GM18507 (cell line): ENCODE measurements around the gene ADAP1.
"Not testable (repeated sequence)": the region's sequence is repeated elsewhere in the genome, so short reads cannot be mapped to it uniquely, and the experiment has no call there.

Experiments
- DNase-seq: peaks from one replicate; pipeline ENCODE4 v3.0.0; 2011; ENCODE audit warnings: low read depth; ENCODE audit not compliant: insufficient read length; ENCODE audit errors: extremely low spot score
- FAIRE-seq: peaks from 2 replicates; lab custom pipeline; 2011; peaks lifted over from hg19 to GRCh38; lab: Jason Lieb, UNC

The ADAP1 gene, protein sequence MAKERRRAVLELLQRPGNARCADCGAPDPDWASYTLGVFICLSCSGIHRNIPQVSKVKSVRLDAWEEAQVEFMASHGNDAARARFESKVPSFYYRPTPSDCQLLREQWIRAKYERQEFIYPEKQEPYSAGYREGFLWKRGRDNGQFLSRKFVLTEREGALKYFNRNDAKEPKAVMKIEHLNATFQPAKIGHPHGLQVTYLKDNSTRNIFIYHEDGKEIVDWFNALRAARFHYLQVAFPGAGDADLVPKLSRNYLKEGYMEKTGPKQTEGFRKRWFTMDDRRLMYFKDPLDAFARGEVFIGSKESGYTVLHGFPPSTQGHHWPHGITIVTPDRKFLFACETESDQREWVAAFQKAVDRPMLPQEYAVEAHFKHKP

DNA sequence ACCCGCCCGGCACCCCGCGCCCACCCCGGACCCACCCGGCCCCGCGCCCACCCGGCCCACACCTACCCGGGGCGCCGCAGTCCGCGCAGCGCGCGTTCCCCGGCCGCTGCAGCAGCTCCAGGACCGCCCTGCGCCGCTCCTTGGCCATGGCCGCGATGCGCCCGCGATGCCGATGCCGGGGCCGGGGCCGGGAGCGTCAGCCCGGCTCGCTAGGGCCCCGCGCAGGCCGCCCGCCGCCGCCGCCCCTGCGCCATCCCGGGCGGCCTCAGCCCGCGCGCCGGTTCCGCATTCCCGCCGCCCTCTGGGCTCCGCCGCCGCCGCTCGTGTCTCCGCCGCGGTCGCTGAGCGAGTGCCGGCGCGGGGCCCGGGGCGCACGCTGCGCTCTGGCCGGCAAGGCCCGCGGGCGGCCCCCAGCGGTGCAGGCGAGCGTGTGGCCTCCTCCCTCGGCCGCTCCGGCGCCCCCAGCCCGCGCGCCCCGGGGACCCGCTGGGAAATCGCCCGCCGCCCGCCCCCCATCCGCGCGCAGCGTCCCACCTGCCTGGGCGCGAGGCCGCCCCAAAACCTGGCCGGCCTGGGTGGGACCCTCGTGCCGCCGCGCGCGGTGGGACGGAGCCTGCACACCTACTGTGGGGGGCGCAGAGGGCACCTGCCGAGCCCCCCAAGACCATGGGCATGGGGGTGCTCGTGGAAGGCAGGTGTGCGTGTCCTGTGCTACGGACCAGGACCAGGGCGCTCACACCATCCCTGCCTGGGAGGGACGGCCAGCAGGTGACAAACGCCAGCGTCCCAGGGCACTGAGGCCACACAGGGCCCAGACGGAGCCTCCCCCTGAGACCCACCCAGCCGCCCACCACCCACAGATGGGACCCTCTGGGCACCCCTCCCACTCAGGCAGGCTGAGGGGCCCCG, at the start of gene ADAP1:
Gene ADAP1 (minus strand): TSS at position 351 of the 909 bp plus-strand sequence. CDS start 203 bp downstream, at position 148.
- DNase-seq (peak; percentile 64), FAIRE-seq (peak; percentile 66)

DNA sequence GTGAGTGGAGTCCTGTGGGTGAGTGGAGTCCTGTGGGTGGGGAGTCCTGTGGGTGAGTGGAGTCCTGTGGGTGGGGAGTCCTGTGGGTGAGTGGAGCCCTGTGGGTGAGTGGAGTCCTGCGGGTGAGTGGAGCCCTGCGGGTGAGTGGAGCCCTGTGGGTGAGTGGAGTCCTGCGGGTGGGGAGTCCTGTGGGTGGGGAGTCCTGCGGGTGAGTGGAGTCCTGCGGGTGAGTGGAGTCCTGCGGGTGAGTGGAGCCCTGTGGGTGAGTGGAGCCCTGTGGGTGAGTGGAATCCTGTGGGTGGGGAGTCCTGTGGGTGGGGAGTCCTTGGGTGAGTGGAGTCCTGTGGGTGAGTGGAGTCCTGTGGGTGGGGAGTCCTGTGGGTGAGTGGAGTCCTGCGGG, 48.0 kb upstream of the ADAP1 start:
- DNase-seq, FAIRE-seq: not testable (repeated sequence)

DNA sequence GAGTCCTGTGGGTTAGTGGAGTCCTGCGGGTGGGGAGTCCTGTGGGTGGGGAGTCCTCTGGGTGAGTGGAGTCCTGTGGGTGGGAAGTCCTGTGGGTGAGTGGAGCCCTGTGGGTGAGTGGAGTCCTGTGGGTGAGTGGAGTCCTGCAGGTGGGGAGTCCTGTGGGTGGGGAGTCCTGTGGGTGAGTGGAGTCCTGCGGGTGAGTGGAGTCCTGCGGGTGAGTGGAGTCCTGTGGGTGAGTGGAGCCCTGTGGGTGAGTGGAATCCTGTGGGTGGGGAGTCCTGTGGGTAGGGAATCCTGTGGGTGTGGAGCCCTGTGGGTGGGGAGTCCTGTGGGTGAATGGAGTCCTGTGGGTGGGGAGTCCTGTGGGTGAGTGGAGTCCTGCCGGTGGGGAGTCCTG, 47.5 kb upstream of the ADAP1 start:
- DNase-seq, FAIRE-seq: not testable (repeated sequence)

DNA sequence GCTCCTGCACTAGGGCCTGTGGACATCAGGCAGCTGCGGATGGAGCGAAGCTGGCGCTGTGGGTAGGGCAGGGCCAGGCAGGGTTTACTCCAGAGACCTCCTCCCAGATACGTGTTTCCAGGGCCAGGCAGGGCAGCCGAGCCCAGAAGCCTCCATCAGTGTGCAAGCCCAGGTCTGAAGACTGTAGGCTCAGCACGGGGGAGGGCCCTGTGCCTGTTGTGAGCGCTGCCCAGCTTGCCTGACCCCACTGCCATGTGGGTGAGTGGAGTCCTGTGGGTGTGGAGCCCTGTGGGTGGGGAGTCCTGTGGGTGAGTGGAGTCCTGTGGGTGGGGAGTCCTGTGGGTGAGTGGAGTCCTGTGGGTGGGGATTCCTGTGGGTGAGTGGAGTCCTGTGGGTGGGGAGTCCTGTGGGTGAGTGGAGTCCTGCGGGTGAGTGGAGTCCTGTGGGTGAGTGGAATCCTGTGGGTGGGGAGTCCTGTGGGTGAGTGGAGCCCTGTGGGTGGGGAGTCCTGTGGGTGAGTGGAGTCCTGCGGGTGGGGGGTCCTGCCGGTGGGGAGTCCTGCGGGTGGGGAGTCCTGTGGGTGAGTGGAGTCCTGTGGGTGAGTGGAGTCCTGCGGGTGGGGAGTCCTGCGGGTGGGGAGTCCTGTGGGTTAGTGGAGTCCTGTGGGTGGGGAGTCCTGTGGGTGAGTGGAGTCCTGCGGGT, 46.7 kb upstream of the ADAP1 start:
- not testable (repeated sequence) for FAIRE-seq, DNase-seq

DNA sequence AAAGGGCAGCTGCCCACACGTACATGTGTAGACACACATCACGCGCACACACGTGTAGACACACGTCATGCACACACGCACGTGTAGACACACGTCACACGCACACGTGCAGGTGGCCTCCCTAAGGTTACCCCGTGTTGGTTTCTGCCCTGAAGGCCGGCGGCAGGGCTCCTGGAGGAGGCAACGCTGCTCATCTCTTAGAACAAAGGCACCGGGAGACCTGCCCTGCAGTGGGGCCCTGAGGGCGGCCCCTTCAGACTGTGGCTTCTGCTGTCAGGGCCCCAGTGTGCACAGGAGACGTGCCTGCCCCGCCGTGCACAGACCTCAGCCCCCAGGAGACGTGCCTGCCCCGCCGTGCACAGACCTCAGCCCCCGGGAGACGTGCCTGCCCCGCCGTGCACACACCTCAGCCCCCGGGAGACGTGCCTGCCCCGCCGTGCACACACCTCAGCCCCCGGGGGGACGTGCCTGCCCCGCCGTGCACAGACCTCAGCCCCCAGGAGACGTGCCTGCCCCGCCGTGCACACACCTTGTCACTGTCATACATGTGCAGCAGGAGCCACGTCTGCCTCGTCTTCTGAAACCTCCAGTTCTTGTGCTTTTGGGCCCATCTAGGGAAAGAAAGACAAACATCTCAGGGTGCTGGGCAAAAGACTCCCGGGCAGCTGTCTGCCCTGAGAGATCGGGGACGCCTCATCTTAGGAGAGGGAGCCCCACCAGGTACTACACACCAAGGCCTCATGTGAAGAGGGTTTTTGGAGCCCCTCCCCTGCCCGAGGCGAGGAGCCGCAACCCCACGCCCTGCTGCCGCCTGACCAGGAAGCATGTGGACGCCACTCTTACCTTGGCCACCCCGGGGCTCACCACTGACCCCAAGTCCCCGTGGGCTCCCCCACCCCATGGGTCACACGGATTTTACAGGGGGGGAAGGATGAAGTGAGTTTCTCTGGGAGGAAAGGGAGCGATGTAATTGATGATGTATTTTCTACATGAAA, 45.8 kb upstream of the ADAP1 start:
- DNase-seq (no peak), FAIRE-seq (peak; percentile 31)

DNA sequence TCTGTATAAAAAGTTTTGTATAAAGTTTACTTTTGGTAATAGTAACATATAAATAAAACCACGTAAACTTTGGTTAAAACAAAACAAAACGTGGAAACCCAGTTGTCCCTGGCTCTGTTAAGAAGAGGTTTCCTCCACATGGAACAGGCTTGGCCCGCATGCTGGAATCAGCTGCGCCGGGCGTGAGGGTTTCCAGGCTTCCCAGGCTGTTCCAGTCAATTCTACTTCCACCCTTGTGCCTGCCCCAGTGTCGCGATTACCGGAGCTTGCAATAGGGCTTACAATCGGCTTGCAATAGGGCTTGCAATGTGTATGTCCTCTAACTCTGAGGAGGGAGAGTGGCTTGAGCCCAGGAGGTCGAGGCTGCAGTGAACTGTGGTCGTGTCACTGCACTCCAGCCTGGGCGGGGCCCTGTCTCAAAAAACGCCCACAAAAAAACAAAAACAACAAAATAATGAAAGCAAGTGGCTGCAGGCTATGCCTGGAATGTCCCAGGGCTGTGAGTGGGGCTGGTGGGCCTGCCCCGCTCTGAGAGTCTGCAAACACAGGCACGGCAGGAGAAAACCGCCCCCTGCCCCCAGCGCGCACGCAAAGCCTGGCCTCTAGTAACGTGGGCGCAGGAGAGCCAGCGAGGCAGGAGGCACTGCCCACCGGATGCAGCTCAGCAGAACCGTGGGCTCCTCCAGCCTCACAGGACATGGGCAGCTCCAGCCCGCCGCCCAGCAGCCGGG, 44.8 kb upstream of the ADAP1 start:
- FAIRE-seq (no peak), DNase-seq (no peak)

DNA sequence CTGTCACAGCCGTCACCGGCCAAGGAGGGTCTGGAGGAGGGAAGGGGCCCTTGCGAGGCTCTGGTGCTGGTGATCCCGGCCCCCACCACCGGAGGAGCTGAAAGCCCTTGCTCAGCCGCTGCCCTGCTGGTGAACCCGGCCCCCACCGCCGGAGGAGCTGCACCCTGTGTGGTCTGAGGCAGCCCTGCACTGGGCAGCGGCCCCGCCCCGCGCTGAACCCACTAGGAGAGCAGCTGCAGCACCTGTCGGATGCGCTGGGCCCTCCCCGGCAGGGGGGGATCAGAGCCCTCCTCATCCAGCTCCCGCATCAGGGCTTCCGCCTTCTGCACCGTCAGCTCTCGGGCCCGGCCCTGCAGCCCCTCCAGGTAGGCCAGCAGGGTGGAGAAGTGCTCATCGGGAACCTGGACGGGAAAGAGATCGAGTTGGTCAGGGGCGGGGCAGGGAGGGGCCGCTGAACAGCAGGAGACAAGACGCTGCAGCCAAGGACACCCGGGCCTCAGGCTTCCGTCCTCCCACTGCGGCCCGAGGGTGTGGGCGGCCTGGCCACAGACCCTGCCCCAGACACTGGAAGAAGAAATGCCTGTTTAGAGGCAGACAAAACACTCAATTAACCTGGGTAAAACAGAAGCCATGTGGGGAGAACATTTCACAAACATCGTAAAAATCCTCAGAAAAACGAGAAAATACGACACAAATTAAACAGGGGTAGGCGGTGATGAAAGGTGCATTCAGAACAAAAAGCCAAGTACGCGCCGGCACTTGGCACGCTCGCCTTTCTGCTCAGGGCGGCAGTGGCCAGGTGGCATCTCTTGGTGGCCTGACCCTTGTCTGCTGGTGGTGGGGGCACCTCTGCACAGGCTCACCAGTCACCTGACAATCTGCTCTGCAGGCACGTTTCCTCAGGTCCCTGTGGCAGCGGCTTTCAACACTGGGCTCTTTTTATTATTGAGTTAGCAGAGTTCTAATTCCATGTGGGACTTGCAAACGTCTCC, 43.2 kb upstream of the ADAP1 start:
- no peak for FAIRE-seq
- no peak for DNase-seq

DNA sequence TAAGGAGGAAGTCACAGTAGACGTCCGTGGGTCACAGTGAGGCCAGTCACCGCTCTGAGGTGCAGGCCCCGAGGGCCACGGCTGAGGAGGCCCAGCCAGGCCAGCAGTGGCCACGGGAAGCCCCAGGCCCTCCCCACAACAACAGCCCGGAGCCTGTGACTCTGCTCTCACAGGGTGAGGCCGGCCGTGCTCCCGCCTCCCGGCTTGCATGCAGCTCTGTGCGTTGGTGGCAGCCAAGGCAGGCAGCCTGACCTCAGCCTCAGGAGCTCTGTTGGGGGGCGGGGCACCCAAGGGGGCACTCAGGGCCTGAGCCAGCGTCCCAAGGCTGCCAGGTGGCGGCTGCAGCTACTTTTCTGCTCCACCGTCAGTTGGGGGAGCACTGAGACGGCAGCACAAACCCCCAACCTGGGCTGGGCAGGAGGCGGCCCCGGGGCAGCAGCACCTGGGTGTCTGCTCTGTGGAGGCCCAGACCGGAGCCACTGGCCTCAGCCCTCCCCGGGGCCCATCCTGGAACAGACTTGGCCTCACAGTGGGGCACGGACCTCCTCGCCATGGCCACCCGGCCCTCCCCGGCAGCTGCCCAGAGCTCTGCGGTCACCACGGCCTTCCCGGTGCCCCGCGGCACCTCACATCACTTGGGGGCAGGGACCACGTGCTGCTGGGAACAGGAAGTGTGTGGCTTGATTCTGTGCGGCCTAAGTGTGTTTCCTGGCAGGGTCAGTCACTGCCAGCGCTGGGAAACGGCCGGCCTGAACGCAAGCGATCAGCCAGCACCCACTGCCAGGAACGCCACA, 41.8 kb upstream of the ADAP1 start:
- DNase-seq (no peak), FAIRE-seq (no peak)

DNA sequence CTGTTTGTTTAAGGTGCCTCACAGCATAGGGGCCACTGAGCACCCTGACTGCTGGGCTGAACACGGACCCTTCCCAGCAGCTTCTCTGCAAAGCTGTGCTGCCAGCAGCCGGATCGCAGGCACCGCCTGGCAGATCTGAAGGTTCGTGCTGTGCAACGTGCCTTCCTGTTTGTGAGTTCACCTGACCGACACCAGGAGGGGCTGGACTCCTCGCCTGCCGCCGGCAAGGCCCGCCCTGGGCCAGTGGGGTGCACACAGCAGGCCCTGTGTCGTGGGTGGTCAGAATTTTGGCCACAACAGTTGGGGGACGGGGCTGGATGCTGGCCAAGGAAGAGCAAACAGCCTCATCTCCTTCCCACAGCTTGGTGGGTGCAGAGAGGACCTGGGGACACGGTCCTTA, 41.1 kb upstream of the ADAP1 start:
- no peak for DNase-seq
- FAIRE-seq, result no peak

DNA sequence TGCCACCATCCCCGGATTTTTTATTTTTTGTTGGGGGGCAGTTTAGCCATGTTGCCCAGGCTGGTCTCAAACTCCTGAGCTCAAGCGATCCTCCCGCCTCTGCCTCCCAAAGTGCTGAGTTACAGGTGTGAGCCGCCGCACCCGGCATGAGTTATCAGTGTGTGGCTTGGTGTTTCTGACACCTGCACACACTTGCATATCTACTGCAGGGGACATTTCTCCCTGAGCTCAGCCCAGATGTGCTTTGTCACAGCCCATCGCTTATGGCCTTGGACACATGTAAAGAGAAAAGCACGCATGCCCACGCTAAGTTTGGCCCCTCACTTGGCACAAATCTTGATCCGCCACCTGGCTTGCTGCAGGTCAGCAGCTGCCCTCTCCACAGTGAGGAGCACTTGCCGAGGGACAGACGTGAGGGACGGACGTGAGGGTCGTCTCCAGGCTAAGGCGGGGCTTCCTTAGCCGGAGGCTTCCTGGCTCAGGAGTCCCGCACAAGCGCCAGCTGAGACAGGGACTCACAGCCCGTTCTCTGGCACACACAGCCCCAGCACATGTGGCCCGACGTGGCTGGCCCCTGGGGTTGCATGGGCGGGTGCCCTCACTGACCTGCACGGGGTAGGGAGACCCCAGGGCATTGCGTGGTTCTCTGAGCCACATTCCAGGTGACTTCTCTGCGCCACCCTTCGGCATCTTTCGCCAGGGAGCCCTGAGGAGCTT, 40.3 kb upstream of the ADAP1 start:
- no peak for DNase-seq
- no peak for FAIRE-seq

DNA sequence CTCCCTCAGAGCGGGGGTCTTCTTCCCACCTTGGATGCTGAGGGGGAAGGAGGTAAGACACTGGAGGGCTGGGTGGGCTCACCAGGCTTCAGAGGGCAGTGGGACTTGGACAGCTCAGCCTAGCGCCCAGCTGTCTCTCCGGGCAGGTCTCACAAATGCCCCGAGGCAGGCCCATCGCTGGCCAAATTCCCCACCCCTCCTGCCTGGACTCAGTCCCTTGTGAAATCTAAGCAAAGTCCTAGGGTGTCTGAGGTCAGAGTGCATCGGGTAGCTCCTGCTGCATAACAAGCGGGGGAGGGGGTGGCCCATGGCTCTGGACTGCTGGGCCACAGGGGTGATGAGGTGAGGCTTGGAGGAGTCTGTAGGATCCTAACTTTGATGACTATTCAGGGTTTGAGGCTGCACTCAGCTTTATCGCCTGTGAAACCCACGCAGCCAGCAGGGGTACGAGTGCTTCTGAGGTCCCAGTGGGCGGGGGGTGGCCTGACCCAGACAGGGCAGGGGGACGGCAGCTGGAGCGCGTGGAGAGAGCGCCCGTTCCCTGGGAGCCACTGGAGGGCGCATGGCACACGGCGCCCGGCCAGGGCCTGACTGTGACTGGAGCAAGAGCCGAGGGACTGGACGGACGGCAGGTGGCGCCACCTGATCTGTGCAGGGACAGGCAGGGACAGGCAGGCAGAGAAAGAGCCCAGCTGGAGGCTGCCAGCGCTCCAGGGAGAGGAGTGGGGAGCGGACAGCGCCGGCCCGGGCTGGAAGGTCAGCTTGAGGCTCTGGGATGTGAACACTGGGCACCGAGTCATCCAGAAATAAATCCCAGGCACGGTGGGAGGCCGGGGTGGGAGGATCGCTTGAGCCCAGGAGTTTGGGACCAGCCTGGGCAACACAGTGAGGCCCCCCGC, 38.5 kb upstream of the ADAP1 start:
- peak; percentile 96 for FAIRE-seq
- peak; percentile 82 for DNase-seq

DNA sequence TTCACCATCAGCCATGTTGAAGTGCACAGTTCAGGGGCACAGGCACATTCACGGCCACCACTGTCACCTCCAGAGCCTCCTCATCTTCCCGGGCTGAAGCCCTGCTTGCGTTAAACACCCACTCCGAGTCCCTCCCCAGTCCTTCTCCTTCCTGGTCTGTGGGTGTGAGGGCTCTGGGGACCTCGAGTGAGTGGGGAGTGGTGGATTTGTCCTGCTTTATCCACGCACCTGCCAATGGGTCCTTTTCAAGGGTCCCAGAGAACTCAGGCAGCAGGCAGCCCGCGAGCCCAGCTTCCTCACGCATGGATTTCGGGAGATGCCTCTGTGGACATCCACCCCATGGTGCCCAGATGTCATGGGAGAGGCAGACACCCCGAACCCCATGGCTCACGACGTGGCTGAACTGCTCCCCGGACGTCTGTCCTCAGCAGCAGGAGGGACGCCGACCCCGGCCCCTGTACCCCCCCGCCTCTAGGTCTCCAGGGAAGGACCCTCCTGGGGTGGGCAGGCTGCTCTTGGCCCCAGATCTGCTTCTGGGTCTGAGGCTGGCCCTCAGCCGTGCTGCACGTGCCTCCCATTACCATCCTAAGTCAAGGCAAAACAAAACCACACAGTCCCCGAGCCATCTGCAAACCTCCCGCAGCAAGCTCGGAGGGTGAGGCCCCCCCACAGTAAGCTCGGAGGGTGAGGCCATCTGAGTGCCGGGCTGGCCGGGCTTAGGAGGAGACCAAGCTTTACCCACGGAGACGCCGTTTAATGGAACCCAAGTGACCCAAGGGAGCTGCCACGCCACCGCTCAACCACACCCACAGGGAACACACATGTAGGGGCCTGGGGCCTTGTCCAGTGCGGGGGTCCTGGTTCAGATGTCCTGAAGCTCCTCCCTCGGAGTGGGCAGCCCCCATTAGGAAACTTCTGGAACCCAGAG, 37.5 kb upstream of the ADAP1 start:
- no peak for FAIRE-seq
- no peak for DNase-seq

DNA sequence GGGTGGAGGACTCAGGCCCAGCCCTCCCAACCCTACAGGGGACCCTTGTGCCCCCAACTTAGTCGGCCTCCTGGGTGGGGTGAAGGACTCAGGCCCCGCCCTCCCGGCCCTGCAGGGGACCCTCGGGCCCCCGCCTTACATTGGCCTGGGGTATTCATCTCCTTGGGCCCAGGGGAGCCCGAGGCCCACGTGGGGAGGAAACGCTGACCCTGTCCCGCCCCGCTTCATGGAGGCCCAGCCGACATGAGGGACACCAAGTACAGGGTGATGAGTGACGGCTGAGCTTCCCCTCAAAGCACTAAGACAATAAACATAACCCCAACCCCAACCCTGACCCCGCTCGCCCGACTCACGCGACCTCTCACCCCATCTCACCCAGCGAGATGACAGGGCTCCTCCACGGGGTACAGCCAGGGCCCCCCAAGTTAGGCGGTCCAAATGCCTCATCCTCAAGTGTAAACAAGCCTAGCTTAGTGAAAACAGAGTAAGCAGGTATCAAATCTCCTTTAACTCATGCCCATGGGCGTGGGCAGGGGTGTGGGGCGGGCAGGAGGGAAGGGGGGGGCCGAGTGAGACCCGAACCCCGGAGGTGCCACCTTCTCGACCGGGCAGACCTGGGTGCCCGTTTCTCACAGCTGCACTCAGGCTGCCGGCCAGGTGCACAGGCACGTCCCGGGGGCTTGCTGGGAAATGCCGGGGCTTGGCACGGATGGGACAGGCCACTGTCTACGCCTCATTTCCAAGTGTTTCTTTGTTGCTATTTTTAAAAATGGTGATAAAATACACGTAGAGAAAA, 36.7 kb upstream of the ADAP1 start:
- no peak for DNase-seq
- no peak for FAIRE-seq
